HEK293 (cell line): ENCODE data around the gene KCTD21.
A peak's percentile ranks its signal among the peaks of the same experiment; 100 is the strongest.

Experiments
- CTCF ChIA-PET: fragments of 350-600 bp; formaldehyde crosslinking; extraction: SDS; loops from one replicate; lab custom pipeline; 2021; ENCODE audit warnings: antibody characterized with exemption; lab: Yijun Ruan, JAX
- POLR2A ChIA-PET: fragments of 300-600 bp; formaldehyde crosslinking; extraction: SDS; loops from one replicate; lab custom pipeline; 2020; ENCODE audit warnings: antibody characterized with exemption, inconsistent platforms; lab: Yijun Ruan, JAX
- H3K27ac ChIP-seq: fragments of 200-500 bp; sonication (Bioruptor generic); 2 replicates; pipeline ENCODE4 v1.5.1; 2014; ENCODE audit warnings: low read depth, low read length, control low read depth, inconsistent platforms; ENCODE audit errors: extremely low read depth
- H3K36me3 ChIP-seq, 2 experiments: fragments of 200-500 bp in 1 of 2; sonication (Bioruptor generic) in 1 of 2; 1 replicate in 1 of 2; 2 replicates in 1 of 2; pipeline ENCODE4 v1.5.1; 2014 to 2017; ENCODE audit warnings: inconsistent platforms in 2 of 2, low read length in 2 of 2; ENCODE audit not compliant: control insufficient read depth in 2 of 2, insufficient read depth in 1 of 2
- H3K4me1 ChIP-seq: fragments of 200-500 bp; sonication (Bioruptor generic); 2 replicates; pipeline ENCODE4 v1.5.1; 2014; ENCODE audit warnings: mild to moderate bottlenecking, low read length, inconsistent platforms; ENCODE audit not compliant: control insufficient read depth, insufficient read depth
- H3K4me3 ChIP-seq: 2 replicates; pipeline ENCODE4 v1.5.1; 2011; ENCODE audit warnings: low read depth, mild to moderate bottlenecking, control low read depth, low read length, moderate library complexity
- H3K9me3 ChIP-seq: fragments of 200-500 bp; sonication (Bioruptor generic); 2 replicates; pipeline ENCODE4 v1.5.1; 2014; ENCODE audit warnings: low read depth, low read length, inconsistent platforms; ENCODE audit not compliant: control insufficient read depth, insufficient read depth
- EGR2 ChIP-seq: fragments of 450-650 bp; formaldehyde crosslinking; IDR thresholded peaks from 2 replicates; pipeline ENCODE4 v1.5.1; 2016; ENCODE audit warnings: low read depth, missing biosample characterization, missing genetic modification characterization
- IKZF3 ChIP-seq: fragments of 450-650 bp; IDR thresholded peaks from 2 replicates; pipeline ENCODE4 v1.5.0; 2018; ENCODE audit warnings: missing biosample characterization, mild to moderate bottlenecking, missing genetic modification characterization, moderate library complexity
- SCRT1 ChIP-seq: fragments of 450-650 bp; formaldehyde crosslinking; IDR thresholded peaks from 2 replicates; pipeline ENCODE4 v1.5.1; 2016; ENCODE audit warnings: missing biosample characterization, missing genetic modification characterization, borderline replicate concordance
- SETDB1 ChIP-seq: IDR thresholded peaks from one replicate; pipeline ENCODE4 v1.6.1; 2017; ENCODE audit warnings: mild to moderate bottlenecking, low read length, moderate library complexity, mixed read lengths; ENCODE audit not compliant: insufficient read length
- SP7 ChIP-seq: fragments of 450-650 bp; formaldehyde crosslinking; IDR thresholded peaks from 2 replicates; pipeline ENCODE4 v1.5.1; 2016; ENCODE audit warnings: missing biosample characterization, missing genetic modification characterization
- ZBTB6 ChIP-seq: fragments of 450-650 bp; formaldehyde crosslinking; IDR thresholded peaks from 2 replicates; pipeline ENCODE4 v1.5.1; 2017; ENCODE audit warnings: missing biosample characterization, missing genetic modification characterization
- ZEB2 ChIP-seq: fragments of 450-650 bp; formaldehyde crosslinking; IDR thresholded peaks from 2 replicates; pipeline ENCODE4 v1.5.1; 2016; ENCODE audit warnings: missing biosample characterization, missing genetic modification characterization
- ZFHX2 ChIP-seq: fragments of 450-650 bp; formaldehyde crosslinking; conservative IDR thresholded peaks from 2 replicates; pipeline ENCODE4 v1.5.1; 2016; ENCODE audit warnings: missing biosample characterization, missing genetic modification characterization
- ZFP69B ChIP-seq: fragments of 450-650 bp; formaldehyde crosslinking; IDR thresholded peaks from 2 replicates; pipeline ENCODE4 v1.5.1; 2016; ENCODE audit warnings: missing biosample characterization, missing genetic modification characterization
- ZIC2 ChIP-seq: fragments of 450-650 bp; formaldehyde crosslinking; IDR thresholded peaks from 2 replicates; pipeline ENCODE4 v1.5.1; 2016; ENCODE audit warnings: missing biosample characterization, missing genetic modification characterization
- ZNF335 ChIP-seq: fragments of 450-650 bp; formaldehyde crosslinking; conservative IDR thresholded peaks from 2 replicates; pipeline ENCODE4 v1.5.1; 2016; ENCODE audit warnings: missing biosample characterization, missing genetic modification characterization
- ZNF391 ChIP-seq: fragments of 450-650 bp; formaldehyde crosslinking; IDR thresholded peaks from 2 replicates; pipeline ENCODE4 v1.5.1; 2016; ENCODE audit warnings: low read depth, missing biosample characterization, missing genetic modification characterization, borderline replicate concordance
- ZNF473 ChIP-seq: fragments of 450-650 bp; formaldehyde crosslinking; IDR thresholded peaks from 2 replicates; pipeline ENCODE4 v1.5.1; 2017; ENCODE audit warnings: missing biosample characterization, missing genetic modification characterization
- ZNF518A ChIP-seq: fragments of 450-650 bp; formaldehyde crosslinking; conservative IDR thresholded peaks from 2 replicates; pipeline ENCODE4 v1.5.1; 2016; ENCODE audit warnings: low read depth, missing biosample characterization, missing genetic modification characterization
- ZNF76 ChIP-seq: fragments of 450-650 bp; formaldehyde crosslinking; IDR thresholded peaks from 2 replicates; pipeline ENCODE4; 2016; ENCODE audit warnings: low read depth, missing biosample characterization, missing genetic modification characterization, borderline replicate concordance
- TF ChIP-seq, protein P1 (sequence below): fragments of 450-650 bp; formaldehyde crosslinking; IDR thresholded peaks from 2 replicates; pipeline ENCODE4 v1.5.0; 2017; ENCODE audit warnings: missing biosample characterization, missing genetic modification characterization, borderline replicate concordance
- TF ChIP-seq, protein P2 (sequence below): fragments of 450-650 bp; formaldehyde crosslinking; IDR thresholded peaks from 2 replicates; pipeline ENCODE4 v1.5.1; 2016; ENCODE audit warnings: missing biosample characterization, missing genetic modification characterization
- TF ChIP-seq, protein P3 (sequence below): fragments of 450-650 bp; formaldehyde crosslinking; IDR thresholded peaks from 2 replicates; pipeline ENCODE4 v1.5.1; 2016; ENCODE audit warnings: missing biosample characterization, missing genetic modification characterization

The KCTD21 gene

DNA sequence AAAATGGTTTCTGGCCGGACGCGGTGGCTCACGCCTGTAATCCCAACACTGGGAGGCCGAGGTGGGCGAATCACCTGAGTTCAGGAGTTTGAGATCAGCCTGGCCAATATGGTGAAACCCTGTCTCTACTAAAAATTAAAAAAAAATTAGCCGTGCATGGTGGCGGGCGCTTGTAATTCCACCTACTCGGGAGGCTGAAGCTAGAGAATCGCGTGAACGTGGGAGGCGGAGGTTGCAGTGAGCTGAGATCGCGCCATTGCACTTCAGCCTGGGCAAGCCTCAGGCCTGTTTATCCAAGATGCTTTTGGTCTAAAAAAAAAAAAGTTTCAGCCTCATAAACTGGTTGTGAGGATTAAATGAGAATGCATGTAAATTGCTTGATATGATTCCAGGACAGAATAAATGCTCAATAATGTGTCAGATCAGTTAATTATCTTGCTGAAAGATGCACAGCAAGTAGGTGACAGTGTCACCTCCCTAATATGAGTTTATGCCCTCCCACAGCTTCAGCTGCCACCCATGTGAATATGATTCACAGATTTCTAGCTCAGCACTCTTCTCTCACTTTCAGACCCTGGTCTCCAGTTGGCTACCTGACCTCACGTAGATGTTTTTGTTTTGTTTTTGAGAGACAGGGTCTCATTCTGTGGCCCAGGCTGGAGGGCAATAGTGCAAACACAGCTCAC, 47.9 kb downstream of the KCTD21 start:
- Histone ChIP-seq H3K9me3 (no peaks in the 10 kb centered on the region), H3K4me3 (no peak overlapping the region; the same call in 1 of the 2 replicates), H3K36me3 (peaks cover 6 to 50% of the 10 kb centered on the region in 2 experiments; a peak in 2 of 3 replicates), H3K4me1 (no peaks in the 10 kb centered on the region), H3K27ac (no peak overlapping the region)
- CTCF ChIA-PET, result interaction anchor here (1.2 kb wide), 1 partner anchor 424 kb away, joined by 6 read pairs; no protein-coding TSS in a partner anchor
- TF ChIP-seq, protein P1, sequence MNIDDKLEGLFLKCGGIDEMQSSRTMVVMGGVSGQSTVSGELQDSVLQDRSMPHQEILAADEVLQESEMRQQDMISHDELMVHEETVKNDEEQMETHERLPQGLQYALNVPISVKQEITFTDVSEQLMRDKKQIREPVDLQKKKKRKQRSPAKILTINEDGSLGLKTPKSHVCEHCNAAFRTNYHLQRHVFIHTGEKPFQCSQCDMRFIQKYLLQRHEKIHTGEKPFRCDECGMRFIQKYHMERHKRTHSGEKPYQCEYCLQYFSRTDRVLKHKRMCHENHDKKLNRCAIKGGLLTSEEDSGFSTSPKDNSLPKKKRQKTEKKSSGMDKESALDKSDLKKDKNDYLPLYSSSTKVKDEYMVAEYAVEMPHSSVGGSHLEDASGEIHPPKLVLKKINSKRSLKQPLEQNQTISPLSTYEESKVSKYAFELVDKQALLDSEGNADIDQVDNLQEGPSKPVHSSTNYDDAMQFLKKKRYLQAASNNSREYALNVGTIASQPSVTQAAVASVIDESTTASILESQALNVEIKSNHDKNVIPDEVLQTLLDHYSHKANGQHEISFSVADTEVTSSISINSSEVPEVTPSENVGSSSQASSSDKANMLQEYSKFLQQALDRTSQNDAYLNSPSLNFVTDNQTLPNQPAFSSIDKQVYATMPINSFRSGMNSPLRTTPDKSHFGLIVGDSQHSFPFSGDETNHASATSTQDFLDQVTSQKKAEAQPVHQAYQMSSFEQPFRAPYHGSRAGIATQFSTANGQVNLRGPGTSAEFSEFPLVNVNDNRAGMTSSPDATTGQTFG (tag by site-specific recombination), result no peak
- TF ChIP-seq ZFHX2, result peak; percentile 18; the same call in 1 of the 2 replicates
- POLR2A ChIA-PET, result interaction anchor here (1.5 to 1.9 kb wide), 3 partner anchors 11 to 146 kb away, joined by 4 to 18 read pairs (median 8); partner anchors contain the start of gene INTS4

DNA sequence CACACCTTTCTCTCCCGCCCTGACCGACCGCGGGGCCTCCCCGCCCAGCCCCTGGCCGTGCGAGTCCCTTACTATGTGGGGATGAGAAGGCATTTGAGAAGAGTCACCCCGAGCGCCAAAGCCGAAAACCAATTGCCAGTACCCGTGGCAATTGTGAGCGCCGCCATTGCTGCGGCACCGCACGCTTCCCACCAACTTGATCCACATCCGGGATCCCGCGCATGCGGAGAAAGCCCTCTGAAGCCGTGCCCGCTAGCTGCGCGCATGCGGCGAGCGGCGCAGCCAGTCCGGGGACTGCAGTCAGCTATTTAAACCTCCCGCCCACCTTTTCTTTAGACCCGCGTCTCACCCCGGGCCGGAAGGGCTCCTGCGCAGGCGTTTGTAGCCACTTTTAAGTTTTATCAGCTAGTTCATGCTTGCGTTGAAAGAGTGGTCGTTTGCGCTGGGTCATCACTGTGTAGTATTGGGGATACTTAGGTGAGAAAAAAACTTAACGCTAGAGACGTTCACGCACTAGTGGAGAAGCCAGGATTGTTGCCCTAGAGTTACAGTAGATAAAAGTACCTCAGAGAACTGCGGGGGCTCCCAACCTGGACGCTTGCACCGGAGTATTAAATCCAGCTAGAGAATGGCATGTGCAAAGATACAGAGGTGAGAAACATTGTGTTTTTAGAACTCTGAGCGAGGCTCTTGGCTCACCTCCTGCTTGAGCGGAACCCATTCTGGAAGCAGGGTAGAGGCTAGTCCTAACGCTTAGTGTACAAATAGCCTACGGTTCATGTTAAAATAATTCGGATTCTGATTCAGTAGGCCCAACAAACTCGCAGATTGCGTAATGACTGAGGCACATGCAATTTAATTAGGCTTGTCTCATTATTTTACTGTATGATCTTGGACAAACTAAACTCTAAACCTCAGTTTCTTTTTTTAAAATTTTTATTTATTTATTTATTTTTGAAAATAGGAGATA, 48.7 kb downstream of the KCTD21 start, which contains the start of gene ALG8:
Gene ALG8 (minus strand): TSS at position 205 of the 970 bp plus-strand sequence. CDS start 38 bp downstream, at position 167.
- no peaks in the 10 kb centered on the region for H3K4me1 ChIP-seq
- ChIA-PET POLR2A (interaction anchor here (0.5 to 1.9 kb wide), 16 partner anchors 10 to 435 kb away, joined by 3 to 21 read pairs (median 4); partner anchors contain the start of genes INTS4, KCTD21, NARS2 and USP35), CTCF (interaction anchor here (0.6 kb wide), 1 partner anchor 141 kb away, joined by 6 read pairs; no protein-coding TSS in a partner anchor)
- no peaks in the 10 kb centered on the region for H3K9me3 ChIP-seq
- peaks cover 8 to 56% of the 10 kb centered on the region in 2 experiments; a peak in 2 of 3 replicates for H3K36me3 ChIP-seq
- H3K4me3 ChIP-seq, result peak within 1 kb of the TSS; percentile 86
- peak within 1 kb of the TSS; percentile 46; the same call in 1 of the 2 replicates for H3K27ac ChIP-seq
- TF ChIP-seq ZIC2 (tag by site-specific recombination) (0 out of 2 replicates have a peak, but pooled peaks have one; percentile 26), ZFP69B (tag by site-specific recombination) (no peak), SCRT1 (no peak), ZNF473 (tag by site-specific recombination) (no peak), ZBTB6 (no peak), IKZF3 (tag by site-specific recombination) (no peak), ZFHX2 (peak; percentile 66), ZNF518A (tag by site-specific recombination) (peak; percentile 67; the same call in 1 of the 2 replicates), SP7 (tag by site-specific recombination) (peak; percentile 19; the same call in 1 of the 2 replicates), ZNF391 (tag by site-specific recombination) (0 out of 2 replicates have a peak, but pooled peaks have one; percentile 29), ZEB2 (tag by site-specific recombination) (no peak), ZNF335 (tag by site-specific recombination) (peak; percentile 26; the same call in 1 of the 2 replicates), SETDB1 (peak; percentile 40), EGR2 (tag by site-specific recombination) (peak; percentile 53; the same call in 1 of the 2 replicates), ZNF76 (peak; percentile 62; the same call in 1 of the 2 replicates)
- TF ChIP-seq, protein P2, sequence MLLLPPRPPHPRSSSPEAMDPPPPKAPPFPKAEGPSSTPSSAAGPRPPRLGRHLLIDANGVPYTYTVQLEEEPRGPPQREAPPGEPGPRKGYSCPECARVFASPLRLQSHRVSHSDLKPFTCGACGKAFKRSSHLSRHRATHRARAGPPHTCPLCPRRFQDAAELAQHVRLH (tag by site-specific recombination), result no peak
- TF ChIP-seq, protein P3, sequence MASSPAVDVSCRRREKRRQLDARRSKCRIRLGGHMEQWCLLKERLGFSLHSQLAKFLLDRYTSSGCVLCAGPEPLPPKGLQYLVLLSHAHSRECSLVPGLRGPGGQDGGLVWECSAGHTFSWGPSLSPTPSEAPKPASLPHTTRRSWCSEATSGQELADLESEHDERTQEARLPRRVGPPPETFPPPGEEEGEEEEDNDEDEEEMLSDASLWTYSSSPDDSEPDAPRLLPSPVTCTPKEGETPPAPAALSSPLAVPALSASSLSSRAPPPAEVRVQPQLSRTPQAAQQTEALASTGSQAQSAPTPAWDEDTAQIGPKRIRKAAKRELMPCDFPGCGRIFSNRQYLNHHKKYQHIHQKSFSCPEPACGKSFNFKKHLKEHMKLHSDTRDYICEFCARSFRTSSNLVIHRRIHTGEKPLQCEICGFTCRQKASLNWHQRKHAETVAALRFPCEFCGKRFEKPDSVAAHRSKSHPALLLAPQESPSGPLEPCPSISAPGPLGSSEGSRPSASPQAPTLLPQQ (tag by site-specific recombination), result 0 out of 2 replicates have a peak, but pooled peaks have one; percentile 33
